GDM1 (cell line): ENCODE data around the gene TENM4.
"Not testable (repeated sequence)": the region's sequence is repeated elsewhere in the genome, so short reads cannot be mapped to it uniquely, and the experiment has no call there.

ENCODE experiments used
- DNase-seq: peaks from one replicate; lab custom pipeline; 2025; lab: John Stamatoyannopoulos, UW

TENM4 gene

GRCh38 chr11:78901831-78902230 lies 539.0 kb downstream of the TENM4 start:
- no peak for DNase-seq

DNA sequence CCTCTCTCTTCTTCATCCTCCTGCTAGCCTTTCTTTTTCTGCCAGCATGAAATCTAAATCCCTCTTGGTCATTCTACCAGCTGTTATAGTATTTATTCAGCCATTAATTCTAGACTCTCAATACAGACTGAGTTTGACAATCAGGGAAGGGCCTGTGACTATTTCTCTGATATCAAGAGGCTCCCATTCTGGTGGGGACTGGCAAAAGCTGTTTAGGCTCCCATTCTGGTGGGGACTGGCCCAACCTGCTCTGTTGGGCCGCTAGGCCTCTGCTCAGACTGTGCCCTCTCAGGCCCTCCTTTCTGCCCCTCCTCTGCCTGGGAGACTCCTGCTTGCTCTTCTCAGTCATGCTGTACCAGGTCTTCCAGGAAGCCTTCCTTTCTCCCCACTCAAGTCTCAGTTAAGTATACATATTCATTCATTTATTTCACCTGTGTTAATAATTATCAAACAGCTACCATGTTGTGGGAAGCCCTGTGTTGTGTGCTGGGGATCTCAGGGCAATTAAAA lies 542.5 kb downstream of the TENM4 start:
- DNase-seq: no peak

- DNase-seq: no peak
These were observed 546.8 kb downstream of the TENM4 start for GRCh38 chr11:78893996-78894395.

DNA sequence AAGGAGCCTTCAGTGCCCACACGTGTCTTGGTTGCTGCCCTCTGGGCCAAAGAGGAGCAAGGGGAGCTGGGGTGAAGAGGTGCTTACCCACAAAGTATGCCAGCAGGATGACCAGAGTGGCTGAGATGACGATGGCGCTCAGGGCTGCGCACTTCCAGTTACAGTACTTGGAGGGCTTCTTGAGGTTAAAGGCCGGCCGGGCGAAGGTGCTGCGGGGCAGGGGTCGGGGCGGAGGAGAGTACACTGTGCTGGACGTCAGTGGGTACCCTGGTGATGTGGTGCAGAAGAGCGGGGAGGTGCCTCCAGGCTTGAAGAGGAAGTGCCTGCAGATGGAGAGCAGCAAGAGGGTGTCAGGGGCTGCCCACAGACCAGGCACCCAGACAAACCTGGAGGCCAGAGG lies 551.1 kb downstream of the TENM4 start:
- DNase-seq: no peak

DNA sequence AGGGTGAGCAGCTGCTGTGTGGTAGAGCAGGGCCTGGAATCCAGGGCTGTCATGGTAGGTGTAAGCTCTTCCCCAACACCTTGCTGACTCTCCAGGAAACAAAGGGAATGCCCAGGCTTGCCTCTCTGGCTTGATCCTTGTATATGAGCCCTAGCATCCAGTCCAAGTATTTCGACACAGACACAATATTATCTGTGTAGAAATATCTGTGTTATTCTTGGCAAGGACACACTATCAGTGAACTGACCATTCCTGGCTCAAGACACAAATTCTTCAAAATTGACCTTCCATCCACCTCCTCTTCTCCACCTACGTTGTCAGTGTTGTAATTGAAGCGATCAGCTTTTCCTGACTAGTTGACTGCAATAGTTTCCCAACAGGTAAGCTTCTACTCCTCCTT lies 554.2 kb downstream of the TENM4 start:
- DNase-seq: no peak

DNA sequence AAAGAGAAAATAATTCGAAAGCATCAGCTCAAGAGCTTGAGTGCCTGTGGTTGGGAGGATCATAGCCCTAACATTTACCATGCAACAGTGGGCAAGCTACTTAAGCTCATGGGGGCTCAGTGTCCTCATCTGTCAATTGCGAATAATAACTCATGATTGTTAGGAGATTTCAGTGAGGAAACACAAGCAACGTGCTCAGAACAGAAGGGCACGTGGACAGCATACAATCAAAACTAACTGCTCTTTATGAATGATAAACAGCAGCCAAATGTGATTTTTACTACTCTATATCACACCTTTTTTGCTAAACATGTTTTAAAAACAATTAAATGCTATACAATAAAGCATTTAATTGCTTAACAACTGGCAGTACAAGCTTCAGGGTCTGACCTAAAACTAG lies 556.1 kb downstream of the TENM4 start:
- no peak for DNase-seq

GRCh38 chr11:78883506-78883905 lies 557.3 kb downstream of the TENM4 start:
- DNase-seq: no peak

DNA sequence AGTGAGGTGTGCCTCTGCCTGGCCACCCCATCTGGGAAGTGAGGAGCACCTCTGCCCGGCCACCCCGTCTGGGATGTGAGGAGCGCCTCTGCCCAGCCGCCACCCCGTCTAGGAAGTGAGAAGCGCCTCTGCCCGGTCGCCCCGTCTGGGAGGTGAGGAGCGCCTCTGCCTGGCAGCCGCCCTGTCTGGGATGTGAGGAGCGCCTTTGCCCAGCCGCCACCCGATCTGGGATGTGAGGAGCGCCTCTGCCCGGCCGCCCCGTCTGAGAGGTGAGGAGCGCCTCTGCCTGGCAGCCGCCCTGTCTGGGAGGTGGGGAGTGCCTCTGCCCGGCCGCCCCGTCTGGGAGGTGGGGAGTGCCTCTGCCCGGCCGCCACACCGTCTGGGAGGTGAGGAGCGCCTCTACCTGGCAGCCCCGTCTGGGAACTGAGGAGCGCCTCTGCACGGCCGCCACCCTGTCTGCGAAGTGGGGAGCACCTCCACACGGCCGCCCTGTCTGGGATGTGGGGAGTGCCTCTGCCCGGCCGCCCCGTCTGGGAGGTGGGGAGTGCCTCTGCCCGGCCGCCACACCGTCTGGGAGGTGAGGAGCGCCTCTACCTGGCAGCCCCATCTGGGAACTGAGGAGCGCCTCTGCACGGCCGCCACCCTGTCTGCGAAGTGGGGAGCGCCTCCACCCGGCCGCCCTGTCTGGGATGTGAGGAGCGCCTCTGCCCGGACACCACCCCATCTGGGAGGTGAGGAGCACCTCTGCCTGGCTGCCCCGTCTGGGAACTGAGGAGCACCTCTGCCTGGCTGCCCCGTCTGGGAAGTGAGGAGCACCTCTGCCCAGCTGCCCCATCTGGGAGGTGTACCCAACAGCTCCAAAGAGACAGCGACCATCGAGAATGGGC lies 561.5 kb downstream of the TENM4 start:
- not testable (repeated sequence) for DNase-seq

DNA sequence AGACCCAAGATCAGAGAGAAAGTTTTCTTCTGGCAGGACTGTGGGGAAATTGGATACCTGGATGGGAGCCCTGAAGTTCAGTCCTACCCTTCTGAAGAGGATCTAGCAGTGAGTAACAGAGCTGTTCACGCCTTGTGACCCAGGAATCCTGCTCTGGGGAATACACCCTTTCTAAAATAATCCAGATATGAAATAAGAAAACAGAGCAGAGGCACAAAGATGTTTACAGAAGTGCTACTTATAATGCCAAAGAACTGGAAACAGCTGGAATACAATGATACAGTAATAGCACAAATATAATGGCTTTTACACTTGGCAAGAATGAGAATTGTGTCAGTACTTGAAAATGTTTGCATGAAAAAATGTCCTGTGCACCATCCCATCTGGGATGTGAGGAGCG lies 562.2 kb downstream of the TENM4 start:
- no peak for DNase-seq

DNA sequence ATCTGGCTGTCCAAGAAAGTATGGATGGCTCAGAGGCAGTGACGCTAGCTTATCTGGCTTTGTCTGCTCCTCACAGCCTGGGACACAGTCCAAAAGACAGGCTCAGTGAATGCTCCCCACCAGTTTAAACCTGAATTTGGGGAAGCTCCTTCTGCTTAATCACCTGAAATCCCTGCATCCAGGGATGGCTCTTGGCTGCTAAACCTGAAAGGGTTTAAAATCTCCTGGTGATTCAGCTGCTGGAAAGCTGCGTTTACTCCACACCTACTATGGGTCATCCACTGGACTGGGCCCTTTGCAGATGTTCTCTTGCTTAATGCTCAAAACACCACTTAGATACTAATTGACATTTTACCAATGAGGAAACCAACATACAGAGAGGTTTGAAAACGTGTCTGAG lies 564.2 kb downstream of the TENM4 start:
- DNase-seq: no peak

DNA sequence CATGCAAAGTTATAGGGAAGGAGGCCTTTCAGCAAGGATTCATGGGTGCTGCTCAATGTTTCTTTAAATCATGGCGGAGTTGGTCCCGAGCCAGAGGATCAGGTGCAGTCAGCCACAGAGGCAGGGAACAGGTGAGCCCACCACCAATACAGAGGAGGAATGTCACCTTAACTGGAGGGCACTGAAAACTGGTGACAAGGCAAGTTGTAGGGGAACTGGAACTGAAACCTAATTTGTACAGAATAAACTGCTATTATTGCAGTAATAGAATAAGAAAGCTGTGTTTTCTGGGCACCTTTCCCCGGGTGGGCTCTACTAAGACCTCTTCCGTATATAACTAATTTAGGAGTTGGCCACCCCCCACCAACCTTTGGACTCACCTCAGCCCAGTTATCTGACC lies 570.2 kb downstream of the TENM4 start:
- DNase-seq: no peak

- DNase-seq: no peak
These were observed 571.5 kb downstream of the TENM4 start for GRCh38 chr11:78869293-78869692.

DNA sequence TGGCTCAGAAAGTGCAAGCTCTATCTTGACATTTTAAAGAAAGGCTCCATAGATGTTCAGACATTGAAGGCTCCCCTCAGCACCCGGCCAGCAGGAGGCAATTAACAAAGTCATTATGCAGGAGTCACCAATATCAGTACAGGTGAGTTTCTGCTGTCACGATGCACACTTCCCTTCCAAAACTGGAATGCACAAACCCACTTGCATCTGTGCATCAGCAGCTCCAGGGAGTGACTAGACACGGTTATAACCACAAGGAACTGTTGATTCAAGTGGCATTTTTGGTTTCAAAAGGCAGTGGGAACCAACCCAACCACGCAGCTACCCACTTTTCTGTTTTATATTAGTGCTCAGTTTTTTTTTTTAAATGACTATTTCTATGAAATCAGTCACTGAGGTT lies 572.3 kb downstream of the TENM4 start:
- no peak for DNase-seq

GRCh38 chr11:78860720-78861422 lies 580.0 kb downstream of the TENM4 start:
- DNase-seq: no peak

DNA sequence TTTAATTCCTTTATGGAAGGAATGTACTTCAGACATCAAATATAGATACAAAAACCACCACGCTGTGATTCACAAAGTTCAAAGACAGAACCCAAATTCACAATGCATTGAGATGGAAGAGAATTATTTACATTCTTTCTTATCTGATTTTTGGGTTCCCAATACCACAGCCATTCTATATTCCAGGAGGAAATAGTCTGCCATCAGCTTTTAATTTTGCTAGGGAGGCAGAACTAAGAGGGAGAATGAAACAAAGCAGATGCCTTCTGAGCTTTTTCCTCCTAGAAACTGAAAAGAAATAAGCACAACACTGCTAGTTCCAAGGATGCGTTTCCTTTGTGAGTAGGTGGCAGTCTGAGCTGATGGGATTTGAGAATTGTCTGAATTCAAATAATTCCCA lies 583.1 kb downstream of the TENM4 start:
- DNase-seq: no peak

DNA sequence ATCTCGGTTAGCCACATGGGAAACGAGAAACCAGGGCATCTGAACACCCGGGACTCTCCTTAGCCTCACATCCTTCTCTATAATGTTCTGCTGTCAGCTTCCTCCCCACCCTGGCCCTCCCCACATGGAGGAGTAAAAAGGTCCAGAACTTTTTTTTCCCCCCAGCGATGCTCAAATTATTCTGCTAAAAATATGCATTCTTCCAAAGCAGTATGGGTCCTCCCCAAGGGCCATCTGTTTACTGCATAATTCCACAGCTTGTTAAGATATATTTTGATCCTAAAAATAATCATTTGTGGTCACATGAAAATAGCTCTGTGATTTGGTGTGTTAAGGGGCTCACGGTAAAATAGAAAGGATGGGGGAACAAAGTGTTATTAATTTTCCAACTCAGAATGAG lies 584.6 kb downstream of the TENM4 start:
- DNase-seq: no peak

GRCh38 chr11:78855116-78855515 lies 585.7 kb downstream of the TENM4 start:
- no peak for DNase-seq

GRCh38 chr11:78853521-78853920 lies 587.3 kb downstream of the TENM4 start:
- DNase-seq: no peak

DNA sequence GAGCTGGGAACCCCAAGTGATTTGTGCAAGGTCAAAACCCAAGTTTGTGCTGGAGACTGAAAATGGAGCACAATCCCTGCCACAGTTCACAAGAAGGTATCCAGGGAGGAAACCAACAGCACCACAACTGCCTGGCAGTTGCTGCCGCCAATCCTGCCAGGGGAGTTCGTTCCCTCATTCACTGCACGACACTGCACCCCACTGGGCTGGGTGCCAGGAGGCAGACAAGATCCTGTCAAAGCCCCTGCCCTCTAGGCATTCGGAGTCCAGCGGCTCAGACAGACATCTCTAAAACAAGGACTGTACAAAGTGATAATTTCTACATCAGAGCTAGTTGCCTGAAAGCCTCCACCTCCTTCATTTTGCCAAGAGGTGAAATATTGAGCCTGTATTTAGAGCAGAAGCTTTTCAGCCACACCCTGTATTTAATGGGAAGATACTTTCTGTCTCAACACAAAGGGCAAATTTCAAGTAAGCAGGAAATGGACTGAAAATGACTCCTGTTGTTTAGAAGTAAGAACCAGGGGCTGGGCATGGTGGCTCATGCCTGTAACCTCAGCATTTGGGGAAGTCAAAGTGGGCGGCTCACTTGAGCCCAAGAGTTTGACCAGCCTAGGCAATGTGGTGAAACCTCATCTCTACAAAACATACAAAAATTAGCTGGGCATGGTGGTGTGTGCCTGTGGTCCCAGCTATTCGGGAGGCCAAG lies 588.8 kb downstream of the TENM4 start:
- DNase-seq: no peak

DNA sequence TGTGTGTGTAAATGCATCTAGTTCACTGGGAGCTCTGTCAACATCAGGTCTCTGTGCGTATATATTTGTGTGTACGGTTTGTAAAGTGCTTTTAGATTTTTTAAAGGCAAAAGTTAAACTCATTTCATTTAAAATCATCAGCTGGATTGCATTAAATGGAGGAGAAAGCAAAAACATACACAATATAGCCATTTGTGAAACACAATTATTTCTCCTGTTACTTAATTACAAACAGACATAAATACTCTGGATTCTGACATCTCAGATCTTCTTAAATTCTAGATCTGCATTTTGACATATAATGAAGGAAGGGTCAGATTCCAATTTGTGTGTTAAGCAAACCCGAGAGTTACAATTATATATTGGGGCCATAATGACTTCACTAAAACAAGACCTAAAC lies 590.8 kb downstream of the TENM4 start:
- no peak for DNase-seq

DNA sequence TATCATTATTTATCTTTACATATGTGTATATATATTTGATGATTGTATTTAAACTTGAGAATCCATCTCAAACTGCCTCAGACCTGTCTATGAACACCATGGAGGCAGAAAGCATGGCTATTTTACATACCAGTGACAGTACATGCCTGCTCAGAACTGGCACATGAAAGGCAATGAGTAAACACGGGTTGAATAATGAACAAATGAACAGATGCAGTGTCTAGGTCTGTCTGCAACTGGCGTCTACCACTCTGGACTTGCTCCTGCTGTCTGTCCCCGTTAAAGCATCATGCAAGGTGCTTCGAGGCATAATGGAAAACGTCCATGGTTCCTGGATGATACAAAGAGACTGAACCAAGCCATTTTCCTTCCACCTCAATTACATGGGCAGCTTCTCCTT lies 594.6 kb downstream of the TENM4 start:
- DNase-seq: no peak

GRCh38 chr11:78845496-78845895 lies 595.3 kb downstream of the TENM4 start:
- DNase-seq: no peak
